Naive thymus-derived CD4-positive, alpha-beta T cell (primary cell): ENCODE data around the gene PEX16. TPM values are rescaled to one million over a fixed set of nuclear protein-coding genes. Genes with fewer than 3 reads are reported as not detected.

ENCODE experiments used
- ATAC-seq: fragments of 150-1000 bp; cut with Tn5 transposase; 2 replicates; pipeline ENCODE4 v1.10.0; 2021; ENCODE audit warnings: mild to moderate bottlenecking, moderate library complexity
- CTCF ChIA-PET: fragments of 350-600 bp; sonication (Branson Sonifier 250); formaldehyde crosslinking; loops from one replicate; lab custom pipeline; 2021; ENCODE audit warnings: antibody characterized with exemption; lab: Charles Lee
- POLR2A ChIA-PET: fragments of 350-600 bp; sonication (Branson Sonifier 250); formaldehyde crosslinking; loops from one replicate; lab custom pipeline; 2021; ENCODE audit warnings: antibody characterized with exemption, inconsistent platforms; lab: Charles Lee
- DNase-seq, 9 donors: peaks; one replicate each; pipeline versions ENCODE4 v3.0.0 to v3.0.0-alpha.2; 2020 to 2022; ENCODE audit warnings: mixed read lengths in 1 of 9
- H3K27ac ChIP-seq: one replicate; pipeline ENCODE4 v1.7.0; 2013; ENCODE audit warnings: mild to moderate bottlenecking, low read depth, low read length, moderate library complexity
- H3K27me3 ChIP-seq, 2 donors: one replicate each; pipeline ENCODE4 v1.7.0; 2013; ENCODE audit warnings: low read length in 2 of 2, mild to moderate bottlenecking in 2 of 2, moderate library complexity in 2 of 2; ENCODE audit not compliant: control insufficient read depth in 2 of 2, insufficient read depth in 2 of 2
- H3K36me3 ChIP-seq, 3 experiments: 1 replicate in 2 of 3; 2 replicates in 1 of 3; pipeline ENCODE4 v1.7.0; 2013; ENCODE audit warnings: low read length in 3 of 3, mild to moderate bottlenecking in 3 of 3, moderate library complexity in 1 of 3; ENCODE audit not compliant: insufficient read depth in 3 of 3, control insufficient read depth in 2 of 3
- H3K4me1 ChIP-seq, 2 donors: one replicate each; pipeline ENCODE4 v1.7.0; 2013; ENCODE audit warnings: low read length in 2 of 2, mild to moderate bottlenecking in 2 of 2, moderate library complexity in 1 of 2; ENCODE audit not compliant: control insufficient read depth in 2 of 2, insufficient read depth in 2 of 2
- H3K4me3 ChIP-seq: 2 replicates; pipeline ENCODE4 v1.7.0; 2013; ENCODE audit warnings: mild to moderate bottlenecking, low read length
- H3K9me3 ChIP-seq, 3 experiments: 1 replicate in 2 of 3; 2 replicates in 1 of 3; pipeline ENCODE4 v1.7.0; 2013; ENCODE audit warnings: low read length in 3 of 3; ENCODE audit not compliant: control insufficient read depth in 2 of 3
- H3K27ac Mint-ChIP-seq, 9 donors: one replicate each; pipeline ENCODE4 v1.8.0; 2020 to 2022; ENCODE audit warnings: mixed read lengths in 9 of 9, mild to moderate bottlenecking in 8 of 9, moderate library complexity in 5 of 9, inconsistent platforms in 2 of 9
- H3K27me3 Mint-ChIP-seq, 5 donors: one replicate each; pipeline ENCODE4 v1.8.0; 2021 to 2022; ENCODE audit warnings: mixed read lengths in 5 of 5, mild to moderate bottlenecking in 1 of 5
- H3K36me3 Mint-ChIP-seq, 5 donors: one replicate each; pipeline ENCODE4 v1.8.0; 2020 to 2022; ENCODE audit warnings: mixed read lengths in 5 of 5, mild to moderate bottlenecking in 3 of 5, inconsistent platforms in 1 of 5
- H3K4me1 Mint-ChIP-seq, 7 donors: one replicate each; pipeline ENCODE4 v1.8.0; 2020 to 2022; ENCODE audit warnings: mixed read lengths in 7 of 7, mild to moderate bottlenecking in 3 of 7, inconsistent platforms in 1 of 7
- H3K4me3 Mint-ChIP-seq, 10 donors: one replicate each; pipeline ENCODE4 v1.8.0; 2020 to 2022; ENCODE audit warnings: mild to moderate bottlenecking in 10 of 10, mixed read lengths in 10 of 10, moderate library complexity in 6 of 10, inconsistent platforms in 2 of 10
- H3K9me3 Mint-ChIP-seq, 11 donors: one replicate each; pipeline ENCODE4 v1.8.0; 2020 to 2022; ENCODE audit warnings: mixed read lengths in 11 of 11, mild to moderate bottlenecking in 4 of 11, inconsistent platforms in 1 of 11, moderate library complexity in 1 of 11
- intact Hi-C, 2 donors: fragments of 100-400 bp; cut with micrococcal nuclease; formaldehyde crosslinking; loops; one replicate each; pipeline ENCODE4 v1.15.1; 2023
- polyA plus RNA-seq, 2 donors: library from polyadenylated mRNA; unstranded; fragments of 300-500 nt; fragmentation: Illumina TruSeq; gene quantifications; one replicate each; pipeline ENCODE4 v1.2.3, GENCODE V29; 2021
- total RNA-seq, 6 experiments: library from RNA in 5 of 6; stranded (reverse) in 5 of 6; gene quantifications; 1 replicate in 5 of 6; 2 replicates in 1 of 6; pipeline ENCODE4 v1.2.3 and lab custom pipeline; 2021 to 2026

PEX16 gene
- total and polyA plus RNA-seq, 7 experiments from 2014 or later = 48.2 to 64.3 (median 56.7) TPM

- H3K4me3 Mint-ChIP-seq = peak overlapping the region; percentile 35 to 79 (median 64)
- peaks cover 0 to 9% (median 4%) of the 10 kb centered on the region in 7 donors for H3K4me1 Mint-ChIP-seq
- H3K9me3 ChIP-seq = no peaks in the 10 kb centered on the region
- peaks cover 25 to 48% (median 35%) of the 10 kb centered on the region in 5 donors for H3K27me3 Mint-ChIP-seq
- POLR2A ChIA-PET = no interaction called here
- H3K27me3 ChIP-seq = peaks cover 0 to 5% of the 10 kb centered on the region in 2 donors
- H3K27ac Mint-ChIP-seq = no peak overlapping the region
- no peaks in the 10 kb centered on the region for H3K36me3 Mint-ChIP-seq
- H3K9me3 Mint-ChIP-seq = peaks cover 0 to 3% (median 0%) of the 10 kb centered on the region in 11 donors
- DNase-seq (peak in 6 of 9 donors; percentile 19 to 70 (median 42)), ATAC-seq (peak; percentile 83)
- peak overlapping the region; percentile 21 for H3K27ac ChIP-seq
- peak overlapping the region; percentile 37 for H3K4me3 ChIP-seq
- intact Hi-C loops = loop anchor here (1.0 kb wide), 2 partner anchors 14 to 19 kb away; partner anchors contain the start of gene MAPK8IP1 (in 2 of the 2)
- H3K36me3 ChIP-seq = no peaks in the 10 kb centered on the region
- CTCF ChIA-PET = no interaction called here
- H3K4me1 ChIP-seq = peaks cover 7 to 9% of the 10 kb centered on the region in 2 donors
These were observed 18.1 kb downstream of the PEX16 start for GRCh38 chr11:45899448-45900174.

DNA sequence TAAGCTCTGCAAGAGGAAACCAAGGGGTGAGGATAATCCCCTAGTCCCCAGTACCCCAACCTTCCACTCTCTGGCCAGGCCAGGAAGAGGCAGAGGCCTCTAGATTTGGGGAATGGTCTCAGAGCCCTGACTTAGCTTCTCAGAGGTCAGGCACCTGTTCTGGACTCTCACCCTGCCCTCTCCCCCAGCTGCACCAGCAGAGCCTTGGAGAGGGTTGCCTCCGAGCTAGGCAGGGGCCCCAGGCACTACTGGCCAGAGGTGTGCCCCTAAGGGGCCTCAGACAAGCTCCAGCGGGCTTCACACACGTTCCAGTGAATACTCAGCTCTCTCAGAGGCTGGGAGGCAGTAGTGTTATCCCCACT is 18.6 kb downstream of the PEX16 start:
- no peaks in the 10 kb centered on the region for H3K36me3 ChIP-seq
- H3K9me3 ChIP-seq = no peaks in the 10 kb centered on the region
- H3K27ac ChIP-seq = no peak overlapping the region
- ChIA-PET CTCF (no interaction called here), POLR2A (no interaction called here)
- intact Hi-C loops = loop anchor here (1.0 kb wide), 2 partner anchors 14 to 19 kb away; partner anchors contain the start of gene MAPK8IP1 (in 2 of the 2)
- DNase-seq (no peak), ATAC-seq (no peak)
- Mint-ChIP-seq H3K27ac (no peak overlapping the region), H3K27me3 (peaks cover 29 to 48% (median 38%) of the 10 kb centered on the region in 5 donors), H3K36me3 (no peaks in the 10 kb centered on the region), H3K9me3 (peaks cover 0 to 3% (median 0%) of the 10 kb centered on the region in 11 donors), H3K4me3 (peak overlapping the region; percentile 35 to 79 (median 64)), H3K4me1 (peaks cover 0 to 8% (median 4%) of the 10 kb centered on the region in 7 donors)
- peaks cover 0 to 5% of the 10 kb centered on the region in 2 donors for H3K27me3 ChIP-seq
- peaks cover 7 to 9% of the 10 kb centered on the region in 2 donors for H3K4me1 ChIP-seq
- H3K4me3 ChIP-seq = no peak overlapping the region

- H3K36me3 Mint-ChIP-seq = peaks cover 0 to under 1% (median 0%) of the 10 kb centered on the region in 5 donors
- peaks cover 0 to 3% (median 0%) of the 10 kb centered on the region in 11 donors for H3K9me3 Mint-ChIP-seq
- H3K4me3 ChIP-seq = no peak overlapping the region
- DNase-seq (no peak), ATAC-seq (no peak)
- peaks cover 0 to 5% of the 10 kb centered on the region in 2 donors for H3K27me3 ChIP-seq
- no peaks in the 10 kb centered on the region for H3K9me3 ChIP-seq
- CTCF ChIA-PET = interaction anchor here (0.6 kb wide), 1 partner anchor 38 kb away, joined by 4 read pairs; no protein-coding TSS in a partner anchor
- no peak overlapping the region for H3K27ac Mint-ChIP-seq
- POLR2A ChIA-PET = no interaction called here
- intact Hi-C loops = no loop called here
- peak overlapping the region in 1 of 10 donors; percentile 7 for H3K4me3 Mint-ChIP-seq
- peaks cover 31 to 48% (median 42%) of the 10 kb centered on the region in 5 donors for H3K27me3 Mint-ChIP-seq
- H3K4me1 Mint-ChIP-seq = peaks cover 0 to 8% (median 4%) of the 10 kb centered on the region in 7 donors
- H3K36me3 ChIP-seq = no peaks in the 10 kb centered on the region
- no peak overlapping the region for H3K27ac ChIP-seq
- peaks cover 7 to 9% of the 10 kb centered on the region in 2 donors for H3K4me1 ChIP-seq
These were observed 20.1 kb downstream of the PEX16 start for GRCh38 chr11:45897556-45897955.

DNA sequence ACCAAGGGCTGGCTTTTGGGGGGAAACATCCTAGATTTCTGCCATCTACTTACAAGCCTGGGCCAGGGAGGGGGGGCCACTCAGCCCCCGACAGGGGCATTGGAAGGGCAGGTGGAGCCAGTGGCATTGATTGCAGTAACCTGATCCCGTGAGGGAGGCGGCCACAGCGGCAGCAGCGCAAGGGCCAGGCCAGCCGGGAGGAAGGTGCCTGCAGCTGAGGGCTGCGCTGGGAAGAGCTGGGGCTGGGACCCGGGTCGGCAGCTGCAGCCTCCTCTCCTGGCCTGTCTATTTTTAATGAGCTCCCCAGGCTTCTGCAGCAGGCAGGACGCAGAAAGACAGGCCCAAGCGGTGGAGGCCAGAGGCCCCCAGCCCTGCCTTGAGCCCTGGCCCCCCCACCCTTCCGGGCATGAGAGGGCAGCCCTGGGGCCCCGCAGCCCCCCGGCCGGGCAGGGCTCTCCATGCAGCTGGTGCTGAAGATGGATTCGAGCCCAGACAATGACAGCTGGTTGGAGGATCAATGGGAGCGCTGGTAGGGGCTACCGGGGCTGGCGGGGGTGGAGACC is 21.2 kb downstream of the PEX16 start:
- DNase-seq = no peak

GRCh38 chr11:45895553-45896259 is 22.0 kb downstream of the PEX16 start:
- intact Hi-C loops = no loop called here
- no peak overlapping the region for H3K27ac ChIP-seq
- DNase-seq (no peak), ATAC-seq (no peak)
- no peaks in the 10 kb centered on the region for H3K36me3 ChIP-seq
- Mint-ChIP-seq H3K4me1 (peaks cover 0 to 8% (median 4%) of the 10 kb centered on the region in 7 donors), H3K9me3 (peaks cover 0 to 3% (median 0%) of the 10 kb centered on the region in 11 donors), H3K36me3 (peaks cover 0 to 4% (median 0%) of the 10 kb centered on the region in 5 donors), H3K27me3 (peaks cover 33 to 46% (median 38%) of the 10 kb centered on the region in 5 donors), H3K4me3 (no peak overlapping the region), H3K27ac (no peak overlapping the region)
- H3K4me1 ChIP-seq = peaks cover 7 to 9% of the 10 kb centered on the region in 2 donors
- H3K27me3 ChIP-seq = peaks cover 0 to 5% of the 10 kb centered on the region in 2 donors
- no peak overlapping the region for H3K4me3 ChIP-seq
- ChIA-PET CTCF (no interaction called here), POLR2A (no interaction called here)
- no peaks in the 10 kb centered on the region for H3K9me3 ChIP-seq

More for the DNA sequence above, 21.2 kb downstream of the PEX16 start:
- Mint-ChIP-seq H3K27me3 (peaks cover 36 to 51% (median 43%) of the 10 kb centered on the region in 5 donors), H3K4me3 (no peak overlapping the region), H3K9me3 (peaks cover 0 to 3% (median 0%) of the 10 kb centered on the region in 11 donors), H3K36me3 (peaks cover 0 to 4% (median 0%) of the 10 kb centered on the region in 5 donors), H3K27ac (no peak overlapping the region), H3K4me1 (peaks cover 0 to 8% (median 4%) of the 10 kb centered on the region in 7 donors)
- Histone ChIP-seq H3K27ac (no peak overlapping the region), H3K27me3 (peaks cover 0 to 5% of the 10 kb centered on the region in 2 donors), H3K4me3 (no peak overlapping the region), H3K9me3 (no peaks in the 10 kb centered on the region), H3K4me1 (peaks cover 7 to 9% of the 10 kb centered on the region in 2 donors), H3K36me3 (no peaks in the 10 kb centered on the region)
- no peak for ATAC-seq
- ChIA-PET CTCF (no interaction called here), POLR2A (no interaction called here)
- intact Hi-C loops = no loop called here

- Histone ChIP-seq H3K36me3 (no peaks in the 10 kb centered on the region), H3K9me3 (no peaks in the 10 kb centered on the region), H3K27me3 (peaks cover 0 to 5% of the 10 kb centered on the region in 2 donors), H3K27ac (no peak overlapping the region), H3K4me3 (no peak overlapping the region), H3K4me1 (peaks cover 7 to 8% of the 10 kb centered on the region in 2 donors)
- Mint-ChIP-seq H3K4me3 (no peak overlapping the region), H3K36me3 (peaks cover 0 to 4% (median 0%) of the 10 kb centered on the region in 5 donors), H3K9me3 (peaks cover 0 to 2% (median 0%) of the 10 kb centered on the region in 11 donors), H3K4me1 (peaks cover 0 to 8% (median 4%) of the 10 kb centered on the region in 7 donors), H3K27me3 (peaks cover 29 to 42% (median 33%) of the 10 kb centered on the region in 5 donors), H3K27ac (no peak overlapping the region)
- DNase-seq (no peak), ATAC-seq (no peak)
- CTCF ChIA-PET = no interaction called here
- intact Hi-C loops = no loop called here
- POLR2A ChIA-PET = no interaction called here
These were observed 23.0 kb downstream of the PEX16 start for GRCh38 chr11:45894555-45895247.
